Embryonic facial prominence (tissue), 1 donor: Measurements from ENCODE around the gene RBM42.
A peak's percentile ranks its signal among the peaks of the same experiment; 100 is the strongest.
"Not testable (repeated sequence)": the region's sequence is repeated elsewhere in the genome, so short reads cannot be mapped to it uniquely, and the experiment has no call there.

Source experiments
- DNase-seq: peaks from one replicate; pipeline ENCODE4 v3.0.0-alpha.2; 2016; ENCODE audit errors: extremely low spot score

The RBM42 gene

DNA sequence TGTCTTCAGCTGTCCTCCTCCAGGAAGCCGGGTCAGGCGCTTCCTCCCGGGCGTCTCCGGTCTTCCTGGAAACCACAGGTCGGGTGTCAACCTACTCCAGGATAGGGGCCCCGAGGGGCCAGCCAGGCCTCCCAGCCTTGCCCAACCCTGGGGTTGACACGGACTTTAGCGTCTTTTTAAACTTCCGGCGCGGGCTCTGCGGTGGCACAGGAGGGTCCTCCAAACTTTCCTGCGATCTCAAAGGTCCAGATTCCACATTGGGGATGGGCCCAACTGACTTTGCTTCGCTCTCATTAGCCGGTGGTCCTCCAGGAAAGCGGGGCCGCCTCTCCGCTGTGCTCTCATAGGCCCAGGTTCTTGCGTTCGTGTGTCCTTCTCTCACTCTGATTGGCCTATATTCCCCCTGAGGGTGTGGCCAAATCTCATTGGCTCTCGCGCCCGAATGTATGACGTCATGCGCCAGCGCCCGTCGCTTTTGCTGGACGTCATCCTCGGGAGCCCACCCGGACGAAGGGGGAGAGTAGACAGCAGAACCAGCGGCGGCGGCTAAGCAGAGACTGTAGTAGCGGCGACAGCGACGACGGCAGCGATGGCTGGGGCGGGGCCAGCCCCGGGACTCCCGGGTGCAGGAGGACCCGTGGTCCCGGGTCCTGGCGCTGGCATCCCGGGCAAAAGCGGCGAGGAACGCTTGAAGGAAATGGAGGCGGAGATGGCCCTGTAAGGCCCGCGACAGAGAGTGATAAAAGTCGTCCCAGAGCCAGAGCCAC lies at the start of gene RBM42:
Gene RBM42, plus strand, starts transcription at position 472 of the 767 bp plus-strand sequence. Its CDS starts 118 bp downstream, at position 590.
- peak; percentile 97 for DNase-seq

DNA sequence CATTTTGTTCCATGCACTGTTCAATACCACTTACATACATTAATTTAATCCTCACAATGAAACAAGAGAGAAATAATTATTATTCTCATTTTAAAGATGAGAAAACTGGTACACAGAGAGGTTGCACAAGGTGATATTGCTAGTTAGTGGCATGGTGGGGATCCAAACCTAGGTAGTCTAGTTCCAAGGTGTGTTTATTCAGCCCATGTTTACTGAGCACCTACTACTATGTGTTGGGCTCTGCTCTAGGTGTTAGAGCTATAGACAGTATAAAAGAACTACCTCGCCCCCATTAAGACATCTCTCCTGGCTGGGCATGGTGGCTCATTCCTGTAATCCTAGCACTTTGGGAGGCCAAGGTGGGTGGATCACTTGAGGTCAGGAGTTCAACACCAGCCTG lies 46.1 kb upstream of the RBM42 start:
- no peak for DNase-seq

DNA sequence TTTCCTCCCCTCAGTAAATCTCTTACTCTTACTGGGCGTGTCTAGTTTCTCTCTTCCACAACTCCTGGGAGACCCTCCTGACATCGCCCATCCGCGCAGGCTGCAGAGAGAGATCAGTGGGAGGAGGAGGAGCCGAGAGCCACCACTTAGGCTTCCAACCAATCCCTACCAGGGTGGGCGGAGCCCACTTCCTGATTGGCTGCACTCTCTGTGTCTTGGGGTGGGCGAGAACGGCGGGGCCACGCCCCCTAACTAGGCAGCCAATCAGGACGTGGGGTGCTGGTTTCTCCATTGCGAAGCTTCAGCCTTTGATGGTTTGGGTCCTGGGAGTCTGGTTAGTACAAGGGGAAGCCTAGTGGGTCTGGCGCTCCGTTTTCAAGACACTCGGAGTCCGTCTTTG lies 43.0 kb upstream of the RBM42 start, which contains the start of gene PMIS2:
Gene PMIS2, plus strand, starts transcription at position 326 of the 400 bp plus-strand sequence. CDS start 87 bp downstream, outside the sequence.
- DNase-seq = no peak

- DNase-seq = no peak
These were observed 41.5 kb upstream of the RBM42 start for GRCh38 chr19:35587321-35587720.

- no peak for DNase-seq
These were observed 38.0 kb upstream of the RBM42 start for GRCh38 chr19:35590875-35591274.

- DNase-seq = no peak
These were observed 36.6 kb upstream of the RBM42 start for GRCh38 chr19:35592226-35592625.

- not testable (repeated sequence) for DNase-seq
These were observed 33.8 kb upstream of the RBM42 start for GRCh38 chr19:35595026-35595425.

- no peak for DNase-seq
These were observed 32.9 kb upstream of the RBM42 start for GRCh38 chr19:35595928-35596327.

DNA sequence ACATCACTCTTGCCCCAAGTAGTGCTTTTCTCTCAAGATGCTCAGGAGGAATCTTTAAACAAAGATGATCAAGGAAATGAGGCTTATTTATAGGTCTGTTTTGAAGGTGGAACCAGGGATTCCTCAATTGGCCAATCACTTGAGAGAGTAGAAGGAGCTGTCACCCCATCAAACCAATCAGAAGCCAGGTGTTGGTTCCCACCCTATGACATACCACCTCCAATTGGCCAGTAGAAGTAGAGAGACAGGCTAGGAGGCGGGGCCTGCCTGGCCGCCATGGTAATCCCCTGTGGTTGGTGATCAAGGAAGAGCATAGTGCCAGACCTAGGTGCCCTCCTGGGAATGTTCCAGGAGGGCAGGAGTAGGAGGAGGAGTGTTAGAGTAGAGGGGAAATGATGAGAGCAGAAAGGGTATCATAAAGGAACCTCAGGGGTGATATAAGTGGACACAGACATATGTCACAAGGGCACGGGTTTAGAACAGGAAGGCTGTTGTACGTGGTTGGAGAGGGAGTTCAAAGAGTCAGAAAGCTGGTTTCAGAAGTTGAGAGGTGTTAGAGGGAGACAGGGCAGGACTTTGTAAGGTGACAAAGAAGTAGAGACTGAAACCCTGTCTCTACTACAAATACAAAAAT lies 32.4 kb upstream of the RBM42 start:
- no peak for DNase-seq

DNA sequence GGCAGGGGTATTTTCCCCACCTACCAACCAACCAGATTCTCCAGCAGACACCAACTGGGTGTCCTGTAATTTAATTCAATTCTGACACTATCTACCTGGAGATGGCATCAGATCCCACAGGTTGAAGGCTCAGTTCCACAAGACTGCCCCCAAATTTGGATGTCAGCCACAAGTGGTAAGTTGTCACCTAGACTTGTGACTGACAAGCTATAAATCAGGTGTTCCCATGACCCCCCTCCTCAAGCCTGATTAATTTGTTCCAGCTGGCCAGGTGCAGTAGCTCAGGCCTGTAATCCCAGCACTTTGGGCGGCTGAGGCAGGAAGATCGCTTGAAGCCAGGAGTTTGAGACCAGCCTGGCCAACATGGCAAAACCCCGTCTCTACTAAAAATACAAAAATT lies 26.9 kb upstream of the RBM42 start:
- no peak for DNase-seq

GRCh38 chr19:35604436-35604835 lies 24.4 kb upstream of the RBM42 start:
- DNase-seq = not testable (repeated sequence)

DNA sequence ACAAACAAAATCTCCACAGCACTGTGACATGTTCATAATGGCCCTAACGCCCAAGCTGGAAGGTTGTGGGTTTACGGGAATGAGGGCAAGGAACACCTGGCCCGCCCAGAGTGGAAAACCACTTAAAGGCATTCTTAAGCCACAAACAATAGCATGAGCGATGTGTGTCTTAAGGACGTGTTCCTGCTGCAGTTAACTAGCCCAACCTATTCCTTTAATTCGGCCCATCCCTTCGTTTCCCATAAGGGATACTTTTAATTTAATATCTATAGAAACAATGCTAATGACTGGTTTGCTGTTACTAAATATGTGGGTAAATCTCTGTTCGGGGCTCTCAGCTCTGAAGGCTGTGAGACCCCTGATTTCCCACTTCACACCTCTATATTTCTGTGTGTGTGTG lies 21.7 kb upstream of the RBM42 start:
- DNase-seq = not testable (repeated sequence)

DNA sequence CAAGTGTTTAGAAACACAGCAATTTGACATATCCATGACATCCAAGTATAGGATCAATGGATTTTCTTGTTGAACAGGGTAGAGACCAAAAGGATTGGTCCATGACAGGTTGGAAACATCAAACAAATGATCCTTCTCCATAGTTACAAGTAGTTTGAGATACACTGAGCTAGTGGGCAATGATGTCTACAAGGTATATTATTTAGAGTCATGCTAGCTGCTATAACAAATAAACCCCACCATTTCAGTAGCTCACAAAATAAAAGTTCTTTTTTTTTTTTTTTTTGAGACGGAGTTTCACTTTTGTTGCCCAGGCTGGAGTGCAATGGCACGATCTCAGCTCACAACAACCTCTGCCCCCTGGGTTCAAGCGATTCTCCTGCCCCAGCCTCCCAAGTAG lies 21.2 kb upstream of the RBM42 start:
- no peak for DNase-seq

DNA sequence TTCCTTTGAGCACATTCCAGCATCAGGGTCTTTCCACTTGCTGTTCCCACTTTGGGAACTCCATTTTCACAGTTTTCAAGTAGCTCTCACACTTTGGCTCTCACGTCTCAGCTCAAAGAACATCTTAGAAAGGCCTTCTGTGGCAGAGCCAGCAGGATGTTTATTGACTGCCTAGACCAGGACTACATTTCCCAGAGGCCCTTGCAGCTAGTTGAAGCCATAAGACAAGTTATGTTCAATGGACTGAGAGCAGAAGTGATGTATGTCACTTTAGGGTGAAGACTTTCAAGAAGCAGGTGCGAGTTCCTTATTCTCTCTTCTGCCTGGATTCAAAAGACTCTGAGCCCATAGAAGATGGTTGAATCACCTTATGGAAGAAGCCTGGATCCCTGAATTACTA lies 20.6 kb upstream of the RBM42 start:
- no peak for DNase-seq

GRCh38 chr19:35609851-35610353 lies 18.9 kb upstream of the RBM42 start:
- DNase-seq = no peak

GRCh38 chr19:35612224-35612558 lies 16.6 kb upstream of the RBM42 start:
- DNase-seq = no peak

GRCh38 chr19:35612559-35613321 lies 16.1 kb upstream of the RBM42 start, which contains the start of gene HAUS5:
Gene HAUS5, plus strand, starts transcription at chr19:35612735. Its CDS starts 60 bp downstream, at chr19:35612795.
- DNase-seq = peak; percentile 85

GRCh38 chr19:35613574-35613973 lies 15.3 kb upstream of the RBM42 start:
- no peak for DNase-seq

- no peak for DNase-seq
These were observed 13.8 kb upstream of the RBM42 start for GRCh38 chr19:35615036-35615435.

- no peak for DNase-seq
These were observed 10.0 kb upstream of the RBM42 start for GRCh38 chr19:35618857-35619256.

DNA sequence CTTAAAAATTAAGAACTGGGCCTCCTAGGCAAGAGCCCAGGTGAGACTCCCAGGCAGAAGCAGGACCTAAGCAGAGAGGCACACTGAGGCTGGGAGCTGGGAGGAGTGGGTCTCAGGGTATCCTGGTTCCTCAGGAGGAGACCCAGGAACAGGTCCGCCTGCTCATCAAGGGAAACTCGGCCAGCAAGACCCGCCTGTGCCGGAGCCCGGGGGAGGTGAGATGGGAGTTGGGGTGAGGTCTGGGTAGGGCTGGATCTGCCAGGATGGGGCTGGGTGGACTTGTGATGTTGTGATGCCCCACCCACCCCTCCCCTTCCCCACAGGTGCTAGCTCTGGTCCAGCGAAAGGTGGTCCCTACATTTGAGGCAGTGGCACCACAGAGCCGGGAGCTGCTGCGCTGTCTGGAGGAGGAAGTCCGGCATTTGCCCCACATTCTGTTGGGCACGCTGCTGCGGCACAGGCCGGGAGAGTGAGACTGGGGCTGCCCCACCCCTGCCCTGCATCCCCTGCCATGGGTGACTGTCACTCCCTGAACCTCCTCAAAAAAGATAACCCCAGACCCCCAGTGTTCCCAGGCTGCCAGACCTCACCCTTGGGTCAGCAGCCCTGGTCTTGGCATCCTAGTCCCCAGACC lies 9.4 kb upstream of the RBM42 start:
- DNase-seq = no peak

DNA sequence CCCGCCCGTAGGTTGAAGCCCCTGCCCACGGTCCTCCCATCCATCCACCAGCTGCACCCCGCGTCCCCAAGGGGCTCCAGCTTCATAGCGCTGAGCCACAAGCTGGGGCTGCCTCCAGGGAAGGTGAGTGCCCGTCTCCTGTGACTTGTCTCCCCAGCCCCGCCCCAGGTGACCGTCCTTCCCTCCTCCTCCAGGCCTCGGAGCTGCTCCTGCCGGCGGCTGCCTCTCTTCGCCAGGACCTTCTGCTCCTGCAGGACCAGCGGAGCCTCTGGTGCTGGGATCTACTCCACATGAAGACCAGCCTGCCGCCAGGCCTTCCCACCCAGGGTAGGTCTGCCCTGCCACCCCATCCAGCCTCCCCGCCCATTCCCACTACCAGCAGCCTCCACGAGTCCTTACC lies 8.8 kb upstream of the RBM42 start:
- no peak for DNase-seq
